Dedifferentiated amniotic fluid mesenchymal stem cell (primary cell): Measurements from ENCODE around the gene INAFM1.
"Not testable (repeated sequence)": the region's sequence is repeated elsewhere in the genome, so short reads cannot be mapped to it uniquely, and the experiment has no call there.

Source experiments
- DNase-seq: peaks from one replicate; pipeline ENCODE4 v3.0.0-alpha.2; 2016; ENCODE audit errors: extremely low spot score

Gene INAFM1

DNA sequence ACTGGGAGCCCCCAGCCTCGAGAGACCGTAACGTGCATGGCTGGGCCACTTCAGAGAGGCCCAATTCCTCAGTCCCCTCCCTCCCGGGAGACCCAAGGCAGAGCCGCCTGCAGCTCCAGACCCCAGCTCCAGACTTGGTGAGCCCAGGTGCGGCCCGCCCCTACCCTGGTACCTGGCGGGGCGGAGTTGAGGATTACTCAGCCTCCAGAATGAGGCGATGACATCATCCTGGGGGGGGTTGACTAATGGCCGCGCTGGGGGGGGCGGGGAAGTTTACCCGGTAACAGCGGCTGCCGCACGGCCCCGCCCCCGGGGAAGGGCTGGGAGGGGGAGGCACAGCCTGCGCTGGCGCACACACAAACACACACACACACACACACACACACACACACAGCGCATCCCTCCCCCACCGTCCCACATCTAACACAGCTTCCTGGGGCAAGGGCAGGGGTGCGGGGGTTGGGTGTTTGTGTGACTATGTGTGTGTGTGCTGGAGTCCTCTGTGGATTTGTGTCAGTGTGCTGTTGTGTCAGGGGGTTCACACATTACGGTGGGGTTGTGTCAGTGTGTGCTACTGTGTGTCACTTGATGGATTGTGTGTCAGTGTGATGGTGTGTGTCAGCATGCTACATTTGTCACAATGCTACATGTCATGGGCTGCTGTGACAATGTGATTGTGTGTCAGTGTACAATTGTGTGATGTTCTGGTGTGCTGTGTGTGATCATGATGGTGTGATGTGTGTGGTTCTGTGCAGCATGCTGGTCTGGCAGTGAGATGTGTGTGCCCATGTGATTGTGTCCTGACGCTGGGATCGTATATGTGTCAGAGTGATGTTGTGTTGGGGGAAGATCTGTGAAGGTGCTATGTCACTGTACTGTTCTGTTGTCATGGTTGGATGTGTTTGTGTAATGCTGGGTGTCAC is 33.4 kb upstream of the INAFM1 start:
- peak; percentile 51 for DNase-seq

DNA sequence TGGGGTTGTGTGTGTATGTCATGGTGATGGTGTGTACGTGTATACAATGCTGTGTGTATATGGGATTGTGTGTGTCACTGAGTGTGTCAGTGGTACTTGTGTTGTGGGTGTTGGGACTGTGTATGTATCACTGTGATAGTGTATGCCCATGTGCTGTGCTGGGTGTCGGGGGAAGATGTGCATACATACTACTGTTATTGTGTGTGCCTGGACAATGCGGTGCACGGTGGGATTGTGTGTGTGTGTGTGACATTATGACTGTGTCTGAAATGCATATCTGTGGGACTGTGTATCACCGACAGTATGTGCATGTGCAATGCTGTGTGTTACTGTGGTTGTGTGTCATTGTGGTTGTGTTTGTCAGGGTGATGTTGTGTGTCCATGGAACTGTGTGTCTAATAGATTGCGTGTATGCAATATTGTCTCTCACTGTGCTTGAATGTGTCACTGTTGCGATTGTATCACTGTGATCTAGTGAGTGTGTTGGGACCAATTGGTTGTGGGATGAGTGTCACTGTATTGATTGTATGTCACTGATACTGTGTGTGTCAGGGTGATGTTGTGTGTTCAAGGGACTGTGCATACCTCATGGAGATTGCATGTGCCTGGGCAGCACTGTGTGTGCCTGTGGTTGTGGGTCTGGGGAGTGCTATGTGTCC is 32.6 kb upstream of the INAFM1 start:
- DNase-seq = no peak

DNA sequence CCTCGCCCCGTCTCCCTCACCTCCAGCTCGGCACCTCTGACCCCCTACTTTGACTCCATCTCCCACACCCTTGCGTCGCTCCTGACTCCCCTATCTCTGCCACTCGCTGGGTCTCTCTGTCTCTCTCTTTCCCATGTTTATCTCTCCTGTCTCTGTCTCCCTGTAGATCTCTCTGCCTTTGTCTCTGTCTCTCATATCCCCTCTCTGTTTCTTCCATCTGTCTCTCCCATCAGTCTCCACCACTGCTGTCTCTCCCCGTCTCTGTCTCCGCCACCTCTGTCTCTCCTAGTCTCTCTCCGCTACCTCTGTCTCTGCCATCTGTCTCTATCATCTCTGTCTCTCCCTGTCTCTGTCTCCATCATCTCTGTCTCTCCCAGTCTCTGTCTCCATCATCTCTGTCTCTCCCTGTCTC is 31.3 kb upstream of the INAFM1 start:
- no peak for DNase-seq

DNA sequence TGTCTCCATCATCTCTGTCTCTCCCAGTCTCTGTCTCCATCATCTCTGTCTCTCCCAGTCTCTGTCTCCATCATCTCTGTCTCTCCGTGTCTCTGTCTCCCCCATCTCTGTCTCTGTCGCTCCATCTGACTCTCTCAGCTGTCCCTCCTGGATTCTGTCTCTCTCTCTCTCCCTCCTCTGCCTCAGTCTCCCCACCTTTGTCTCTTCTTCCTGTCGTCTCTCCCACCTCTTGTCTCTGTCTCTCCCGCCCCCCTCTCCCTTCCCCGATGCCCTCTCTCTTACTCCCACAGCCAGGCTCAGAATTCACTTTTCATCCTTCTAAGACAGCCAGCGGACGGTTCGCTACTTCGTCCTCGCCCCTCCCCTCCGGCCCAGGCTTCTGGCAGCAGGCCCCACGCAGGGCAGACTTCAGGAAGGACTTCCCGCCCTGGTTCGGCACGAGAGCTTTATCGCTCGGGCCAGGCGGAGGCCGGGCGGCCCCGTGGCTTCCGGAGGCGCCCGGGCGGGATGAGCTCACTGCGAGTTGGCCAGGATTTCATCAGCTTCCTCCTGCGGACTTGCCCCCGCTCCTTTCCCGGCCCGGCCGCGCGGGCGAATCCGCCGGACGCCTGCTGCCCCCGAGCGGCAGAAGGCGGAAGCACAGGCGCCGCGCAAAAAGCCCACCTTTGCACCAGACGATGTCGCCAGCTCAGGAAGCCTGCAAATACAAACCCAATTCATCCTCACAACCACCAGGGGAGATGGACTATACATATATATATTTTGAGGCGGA is 30.7 kb upstream of the INAFM1 start:
- DNase-seq = peak; percentile 98

DNA sequence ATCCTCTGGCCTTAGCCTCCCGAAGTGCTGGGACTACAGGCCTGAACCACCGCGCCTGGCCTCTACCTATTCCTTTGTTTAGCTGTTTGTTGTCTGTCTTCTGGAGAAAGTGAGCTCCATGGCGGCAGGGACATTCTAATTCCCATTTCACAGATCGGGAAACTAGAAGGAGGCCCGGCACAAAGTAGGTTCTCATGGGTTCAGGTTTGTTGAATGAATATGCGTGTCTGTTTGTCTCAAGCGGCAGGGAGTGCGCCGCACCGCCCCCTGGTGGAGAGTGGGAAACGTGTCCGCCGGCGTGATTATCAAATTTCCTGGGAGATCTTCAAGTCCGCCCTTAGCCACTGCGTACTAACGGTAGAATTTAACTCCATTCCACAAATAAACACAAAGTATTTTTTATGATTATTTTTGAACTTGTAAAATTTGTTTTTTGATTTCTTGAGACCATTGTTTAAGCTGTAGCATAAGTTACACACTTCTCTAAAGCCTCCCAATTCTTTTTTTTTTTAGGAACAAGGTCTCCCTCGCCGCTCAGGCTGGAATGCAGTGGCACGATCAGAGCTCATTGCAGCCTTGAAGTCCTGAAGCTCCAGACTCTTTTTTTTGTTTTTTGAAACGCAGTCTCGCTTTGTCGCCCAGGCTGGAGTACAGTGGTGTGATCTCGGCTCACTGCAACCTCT is 27.2 kb upstream of the INAFM1 start:
- DNase-seq = peak; percentile 77

DNA sequence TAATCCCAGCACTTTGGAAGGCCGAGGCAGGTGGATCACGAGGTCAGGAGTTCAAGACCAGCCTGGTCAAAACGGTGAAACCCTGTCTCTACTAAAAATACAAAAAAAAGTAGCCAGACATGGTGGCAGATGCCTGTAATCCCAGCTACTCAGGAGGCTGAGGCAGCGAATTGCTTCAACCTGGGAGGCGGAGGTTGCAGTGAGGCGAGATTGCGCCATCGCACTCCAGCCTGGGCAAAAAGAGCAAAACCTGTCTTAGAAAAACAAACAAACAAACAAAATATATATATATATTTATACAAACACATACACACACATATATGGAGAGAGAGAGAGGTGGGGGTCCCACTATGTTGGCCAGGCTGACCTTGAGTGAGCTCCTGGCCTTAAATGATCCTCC is 21.7 kb upstream of the INAFM1 start:
- DNase-seq = not testable (repeated sequence)

DNA sequence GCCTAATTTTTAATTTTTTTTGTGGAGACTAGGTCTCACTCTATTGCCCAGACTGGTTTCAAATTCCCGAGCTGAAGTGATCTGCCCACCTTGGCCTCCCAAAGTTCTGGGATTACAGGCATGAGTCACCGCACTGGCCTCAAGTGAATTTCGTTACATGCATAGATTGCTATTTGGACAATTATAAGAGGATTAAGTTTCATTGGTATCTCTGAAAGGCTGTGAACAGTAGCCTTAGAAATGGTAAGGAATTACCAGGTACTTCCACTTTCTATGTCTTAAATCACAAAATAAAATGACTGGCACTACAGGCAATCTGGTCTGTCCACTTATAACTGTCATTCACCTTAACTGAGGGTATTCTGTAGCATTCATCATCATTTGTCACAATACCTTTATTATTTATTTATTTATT is 21.2 kb upstream of the INAFM1 start:
- DNase-seq = peak; percentile 81

DNA sequence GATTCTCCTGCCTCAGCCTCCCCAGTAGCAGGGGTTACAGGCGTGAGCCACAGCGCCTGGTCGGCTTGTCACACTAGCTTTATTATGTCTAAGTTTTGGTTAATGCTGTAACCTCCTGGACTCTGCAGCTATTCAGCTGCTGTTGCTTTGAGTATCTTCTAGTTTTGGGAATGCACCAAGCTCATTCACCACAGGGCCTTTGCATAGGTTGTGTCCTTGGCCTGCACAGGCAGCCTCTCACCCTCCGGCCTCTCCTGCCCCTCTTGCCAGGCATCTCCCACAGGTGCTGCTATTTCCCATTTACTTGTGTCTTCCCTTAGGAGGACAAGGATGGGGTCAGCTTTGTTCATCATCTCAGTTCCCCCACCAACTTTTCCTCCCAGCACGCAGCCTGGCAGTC is 20.7 kb upstream of the INAFM1 start:
- no peak for DNase-seq

DNA sequence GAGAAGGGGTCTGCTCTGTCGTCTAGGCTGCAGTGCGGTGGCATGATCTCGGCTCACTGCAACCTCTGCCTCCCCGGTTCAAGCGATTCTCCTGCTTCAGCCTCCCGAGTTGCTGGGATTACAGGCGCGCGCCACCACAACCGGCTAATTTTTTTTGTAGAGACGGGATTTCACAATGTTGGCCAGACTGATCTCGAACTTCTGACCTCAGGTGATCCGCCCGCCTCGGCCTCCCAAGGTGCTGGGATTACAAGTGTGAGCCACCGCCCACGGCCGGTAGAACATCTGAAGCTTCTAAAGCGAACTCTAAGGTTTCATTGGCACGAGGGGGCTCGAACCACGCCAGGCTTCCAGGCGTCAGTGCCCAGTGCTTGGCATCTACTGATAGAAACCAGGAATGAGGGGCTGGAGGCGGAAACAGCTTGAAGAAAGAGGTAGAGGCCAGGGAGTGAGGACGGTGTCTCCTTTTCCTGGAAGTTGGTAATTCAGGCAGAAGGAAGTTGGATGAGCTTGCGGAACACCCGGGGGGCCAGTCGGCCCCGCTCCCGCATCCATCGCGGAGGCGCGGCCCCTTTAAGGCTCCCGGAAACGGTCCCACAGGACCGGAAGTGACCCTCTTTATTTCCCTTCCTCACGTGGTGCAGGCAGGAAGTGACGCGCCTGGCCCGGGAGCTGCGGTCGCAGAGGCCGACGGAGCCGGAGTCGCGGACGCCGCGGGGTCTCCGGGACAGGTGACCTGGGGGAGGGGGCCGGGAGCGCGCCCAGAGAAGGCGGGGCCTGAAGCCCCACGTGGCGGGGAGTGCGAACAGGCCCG is 18.6 kb upstream of the INAFM1 start, which contains the start of gene CCDC9:
CCDC9 (plus strand) TSS at position 647 of the 814 bp plus-strand sequence. CDS start 1,876 bp downstream, outside the sequence.
- peak; percentile 94 for DNase-seq

DNA sequence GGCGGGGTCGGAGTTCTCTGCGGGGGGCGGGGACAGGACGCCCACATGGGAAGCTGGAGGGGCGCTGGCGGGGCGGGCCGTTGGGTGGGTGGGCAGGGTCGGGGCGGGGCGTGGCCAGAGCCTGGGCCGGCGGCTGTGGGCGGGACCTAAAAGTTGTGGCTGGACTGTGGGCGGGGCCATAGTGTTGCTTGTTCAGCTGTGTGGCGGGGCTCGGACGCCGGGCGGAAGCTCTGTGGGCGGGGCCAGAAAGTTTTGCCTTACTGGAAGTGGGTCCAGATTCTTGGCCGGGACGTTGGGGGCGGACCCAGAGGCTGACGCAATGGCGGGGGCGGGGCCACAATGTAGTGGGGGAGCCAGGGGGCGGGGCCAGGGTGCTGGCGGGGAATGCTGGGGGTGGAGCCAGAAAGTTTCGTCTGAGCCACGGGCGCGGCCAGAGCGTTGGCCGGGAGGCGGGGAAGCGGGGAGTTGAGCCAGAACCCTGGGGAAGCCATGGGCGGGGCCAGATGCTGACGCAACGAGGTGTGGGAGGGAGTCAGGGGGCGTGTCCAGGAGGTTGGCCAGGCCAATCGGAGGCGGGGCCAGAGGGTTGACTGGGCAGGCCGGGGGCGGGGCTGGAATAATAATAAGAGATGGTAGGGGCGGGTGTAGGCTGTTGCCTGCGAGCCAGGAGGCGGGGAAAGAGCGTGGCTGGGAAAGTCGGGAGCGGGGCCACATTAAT is 17.8 kb upstream of the INAFM1 start:
- peak; percentile 99 for DNase-seq

DNA sequence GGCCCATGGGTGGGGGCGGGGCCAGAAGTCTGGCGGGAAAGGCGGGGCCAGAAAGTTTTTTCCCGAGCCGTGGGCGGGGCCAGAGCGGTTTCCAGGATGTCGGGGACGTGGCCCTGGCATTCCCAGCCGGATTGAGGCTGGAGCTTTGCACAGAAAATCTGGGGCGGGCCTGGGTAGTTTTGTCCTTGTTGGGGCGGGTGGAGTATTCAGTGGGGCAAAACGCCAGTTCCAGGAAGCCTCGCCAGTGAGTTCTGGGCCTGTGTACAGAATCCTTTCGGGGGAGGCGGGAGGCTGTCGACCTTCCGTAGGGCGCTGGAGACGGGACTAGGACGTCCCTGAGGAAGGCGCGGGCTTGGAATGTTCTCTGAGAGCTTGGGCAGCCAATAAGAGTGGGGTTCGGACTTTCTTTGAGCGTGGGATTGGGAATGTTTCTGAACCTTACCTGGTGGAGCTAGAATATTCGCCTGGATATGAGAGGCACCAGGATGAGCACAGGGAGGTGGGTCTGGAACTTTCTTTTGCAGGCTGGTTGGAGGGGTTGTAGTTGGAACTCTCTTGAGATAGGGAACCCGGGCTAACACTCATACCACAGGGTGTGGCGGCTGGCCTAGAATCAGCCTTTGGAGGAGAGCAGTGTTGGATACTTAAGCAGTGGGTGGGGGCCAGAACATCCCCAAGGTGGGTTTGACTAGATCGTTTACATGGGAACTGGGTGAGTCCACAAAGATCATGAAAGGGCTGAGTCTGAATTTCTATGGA is 17.1 kb upstream of the INAFM1 start:
- DNase-seq = no peak

DNA sequence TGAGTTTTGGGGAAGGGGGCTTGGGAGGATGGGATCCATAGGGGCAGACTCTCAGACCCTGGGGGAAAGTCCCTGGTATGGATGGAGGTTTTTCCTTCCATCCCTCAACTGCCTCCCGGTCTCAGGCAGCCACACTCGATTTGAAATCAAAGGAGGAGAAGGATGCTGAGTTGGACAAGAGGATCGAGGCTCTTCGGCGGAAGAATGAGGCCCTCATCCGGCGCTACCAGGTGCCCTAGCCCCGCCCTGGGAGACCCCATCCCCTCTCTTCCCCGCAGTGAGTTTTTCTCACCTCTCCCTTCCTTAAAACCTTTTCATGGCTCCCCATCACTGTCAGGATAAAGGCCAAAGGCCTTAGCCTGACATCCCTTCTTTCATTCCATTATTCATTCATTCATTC is 16.3 kb upstream of the INAFM1 start:
- DNase-seq = no peak

DNA sequence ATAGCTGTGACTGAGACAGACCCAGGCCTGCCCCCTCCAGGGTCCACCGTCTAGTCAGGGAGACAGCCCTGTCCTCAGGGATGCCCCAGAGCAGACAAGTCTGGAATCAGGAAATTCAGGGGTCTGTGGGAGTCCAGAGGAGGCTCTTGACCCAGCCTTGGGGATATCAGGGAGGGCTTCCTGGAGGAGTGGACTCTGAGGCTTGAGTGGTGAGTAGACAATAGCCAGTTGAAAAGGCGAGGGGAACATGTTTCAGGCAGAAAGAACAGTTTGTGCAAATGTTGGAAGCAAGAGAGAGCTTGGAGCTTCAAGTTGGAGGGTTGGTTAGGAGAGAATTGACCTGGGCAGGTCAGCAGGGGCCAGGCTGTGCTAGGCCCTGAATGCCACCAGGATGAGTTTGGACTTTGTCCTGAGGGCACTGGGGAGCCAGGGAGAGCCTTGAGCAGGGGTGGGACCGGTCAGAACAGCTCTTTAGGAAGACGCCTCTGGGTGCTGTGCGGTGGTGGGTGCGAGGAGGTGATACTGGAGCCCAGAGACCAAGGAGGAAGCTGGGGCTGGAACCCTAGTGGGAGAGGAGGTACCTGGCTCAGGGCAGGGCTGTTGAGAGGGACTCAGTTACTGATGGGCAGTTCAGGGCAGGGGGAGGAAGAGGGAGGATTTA is 15.7 kb upstream of the INAFM1 start:
- DNase-seq = no peak

DNA sequence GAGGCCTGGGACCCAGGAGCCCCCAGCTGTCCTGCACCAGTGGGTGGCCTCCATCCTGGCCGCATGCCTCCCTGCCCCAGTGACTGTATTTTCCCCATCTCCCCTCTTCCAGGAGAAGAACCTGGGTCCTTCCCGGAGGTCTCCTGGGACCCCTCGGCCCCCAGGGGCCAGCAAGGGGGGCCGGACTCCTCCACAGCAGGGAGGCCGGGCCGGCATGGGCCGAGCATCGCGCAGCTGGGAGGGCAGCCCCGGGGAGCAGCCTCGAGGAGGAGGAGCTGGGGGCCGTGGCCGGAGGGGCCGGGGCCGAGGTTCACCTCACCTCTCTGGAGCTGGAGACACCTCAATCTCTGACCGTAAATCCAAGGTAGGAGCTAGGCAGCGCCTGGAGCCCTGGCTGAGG is 14.2 kb upstream of the INAFM1 start:
- no peak for DNase-seq

DNA sequence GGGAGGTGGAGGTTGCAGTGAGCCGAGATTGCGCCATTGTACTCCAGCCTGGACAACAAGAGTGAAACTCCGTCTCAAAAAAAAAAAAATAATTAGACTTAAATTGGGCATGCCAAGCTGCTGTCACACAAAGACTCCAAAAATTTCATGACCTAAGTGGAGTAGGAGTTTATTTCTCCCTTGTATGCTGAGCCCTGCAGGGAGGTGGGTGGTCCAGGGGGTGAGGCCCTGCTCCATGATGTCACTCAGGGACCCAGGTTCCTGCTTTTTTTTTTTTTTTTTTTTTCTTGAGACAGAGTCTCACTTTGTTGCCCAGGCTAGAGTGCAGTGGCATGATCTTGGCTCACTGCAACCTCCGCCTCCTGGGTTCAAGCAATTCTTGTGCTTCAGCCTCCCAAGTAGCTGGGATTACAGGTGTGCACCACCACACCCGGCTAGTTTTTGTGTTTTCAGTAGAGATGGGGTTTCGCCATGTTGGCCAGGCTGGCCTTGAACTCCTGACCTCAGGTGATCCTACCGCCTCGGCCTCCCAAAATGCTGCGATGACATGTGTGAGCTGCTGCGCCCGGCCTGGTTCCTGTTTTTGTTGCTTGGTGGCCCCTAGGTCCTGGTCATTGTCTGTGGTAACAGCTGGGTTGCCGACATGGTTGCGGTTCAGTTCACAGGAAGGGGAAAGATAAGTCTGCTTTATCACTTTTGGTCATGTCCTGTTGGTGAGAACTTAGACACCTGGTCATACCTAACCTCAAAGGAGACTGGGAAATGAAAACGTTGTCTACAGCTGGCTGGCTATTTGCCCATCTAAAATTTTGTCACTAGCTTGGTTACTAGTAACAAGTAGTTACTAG is 12.5 kb upstream of the INAFM1 start:
- not testable (repeated sequence) for DNase-seq

DNA sequence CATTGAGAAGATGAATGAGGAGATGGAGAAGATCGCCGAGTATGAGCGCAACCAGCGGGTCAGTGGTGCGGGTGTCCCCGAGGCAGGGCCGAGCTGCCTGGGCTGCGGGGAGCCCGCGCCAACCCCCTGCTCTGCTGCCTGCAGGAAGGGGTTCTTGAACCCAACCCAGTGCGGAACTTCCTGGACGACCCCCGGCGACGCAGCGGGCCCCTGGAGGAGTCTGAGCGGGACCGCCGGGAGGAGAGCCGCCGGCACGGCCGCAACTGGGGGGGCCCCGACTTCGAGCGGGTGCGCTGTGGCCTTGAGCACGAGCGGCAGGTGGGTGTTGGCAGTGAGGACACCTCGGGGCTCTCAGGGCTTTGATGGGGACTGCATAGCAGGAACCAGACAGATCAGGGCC is 10.1 kb upstream of the INAFM1 start:
- DNase-seq = no peak

DNA sequence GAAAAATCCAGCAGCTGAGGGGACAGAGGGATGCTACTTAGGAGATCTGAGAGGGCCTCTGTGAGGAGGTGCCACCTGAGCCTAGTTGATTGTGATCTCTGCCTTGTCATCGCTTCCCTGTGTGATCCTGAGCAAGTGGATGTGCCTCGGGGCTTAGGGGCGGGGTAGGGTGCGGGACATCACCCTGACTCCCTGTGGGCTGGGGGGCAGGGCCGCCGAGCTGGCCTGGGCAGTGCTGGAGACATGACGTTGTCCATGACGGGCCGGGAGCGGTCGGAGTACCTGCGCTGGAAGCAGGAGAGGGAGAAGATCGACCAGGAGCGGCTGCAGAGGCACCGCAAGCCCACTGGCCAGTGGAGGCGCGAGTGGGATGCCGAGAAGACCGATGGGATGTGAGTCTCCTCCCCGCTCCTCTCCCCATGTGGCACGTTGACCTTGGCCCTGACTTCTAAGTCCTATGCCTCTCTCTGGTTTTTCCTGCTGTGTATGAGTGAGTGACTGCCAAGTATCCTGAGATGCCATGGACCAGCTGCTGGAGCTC is 8.2 kb upstream of the INAFM1 start:
- DNase-seq = no peak

DNA sequence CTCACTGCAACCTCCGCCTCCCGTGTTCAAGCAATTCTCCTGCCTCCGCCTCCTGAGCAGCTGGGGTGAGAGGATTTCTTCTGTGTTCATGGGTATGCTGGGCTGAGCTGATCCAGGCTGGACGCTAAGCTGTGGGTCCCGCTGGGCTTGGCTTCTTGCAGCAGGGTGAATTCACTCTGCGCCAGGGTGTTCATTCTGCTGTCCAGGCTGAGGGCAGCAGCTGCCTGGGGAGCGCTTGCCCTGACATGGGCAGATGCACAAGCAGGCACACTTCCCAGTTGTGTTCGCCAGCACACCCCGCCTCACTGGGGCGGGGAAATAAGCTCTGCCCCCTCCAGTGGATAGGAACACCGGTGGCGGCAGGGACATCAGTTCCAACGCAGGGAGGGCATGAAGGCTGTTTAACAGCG is 7.3 kb upstream of the INAFM1 start:
- DNase-seq = no peak
